ENCODE measurements around the gene HSFX3.
"Not testable (repeated sequence)": the region's sequence is repeated elsewhere in the genome, so short reads cannot be mapped to it uniquely, and the experiment has no call there.

- TF ChIP-seq FOXK2 (IDR thresholded peaks at IDR 0.05); CTBP1 (IDR thresholded peaks at IDR 0.05; ENCODE audit: borderline replicate concordance); TARDBP (IDR thresholded peaks at IDR 0.05); SP1 (IDR thresholded peaks at IDR 0.05); FOXA1 (IDR thresholded peaks at IDR 0.05): not testable (repeated sequence)
Observed at GRCh38 chrX:149573456-149573855, 23.7 kb upstream of the HSFX3 start.

All from HEK293T (cell line).